ENCODE data around the gene ZNF789. TPM values are rescaled to one million over a fixed set of nuclear protein-coding genes. Genes with fewer than 3 reads are reported as not detected.
A peak's percentile ranks its signal among the peaks of the same experiment; 100 is the strongest.

The ZNF789 gene
- total RNA-seq, 1 donor from 2014 or later = 5.2 TPM

- no peak for DNase-seq (ENCODE audit: low read depth)
- peaks cover 5% of the 10 kb centered on the region for H3K36me3 ChIP-seq (ENCODE audit: control insufficient read depth, insufficient read depth, low read length)
Observed at GRCh38 chr7:99455874-99456273, 16.8 kb upstream of the ZNF789 start.

GRCh38 chr7:99456288-99456687, 16.4 kb upstream of the ZNF789 start:
- Histone ChIP-seq H3K36me3 (ENCODE audit: control insufficient read depth, insufficient read depth, low read length) (peaks cover 5% of the 10 kb centered on the region), H3K4me3 (ENCODE audit: low read depth, low read length) (no peak overlapping the region), H3K27me3 (ENCODE audit: control insufficient read depth, insufficient read depth, low read length) (no peaks in the 10 kb centered on the region)
- TF ChIP-seq, protein P1, sequence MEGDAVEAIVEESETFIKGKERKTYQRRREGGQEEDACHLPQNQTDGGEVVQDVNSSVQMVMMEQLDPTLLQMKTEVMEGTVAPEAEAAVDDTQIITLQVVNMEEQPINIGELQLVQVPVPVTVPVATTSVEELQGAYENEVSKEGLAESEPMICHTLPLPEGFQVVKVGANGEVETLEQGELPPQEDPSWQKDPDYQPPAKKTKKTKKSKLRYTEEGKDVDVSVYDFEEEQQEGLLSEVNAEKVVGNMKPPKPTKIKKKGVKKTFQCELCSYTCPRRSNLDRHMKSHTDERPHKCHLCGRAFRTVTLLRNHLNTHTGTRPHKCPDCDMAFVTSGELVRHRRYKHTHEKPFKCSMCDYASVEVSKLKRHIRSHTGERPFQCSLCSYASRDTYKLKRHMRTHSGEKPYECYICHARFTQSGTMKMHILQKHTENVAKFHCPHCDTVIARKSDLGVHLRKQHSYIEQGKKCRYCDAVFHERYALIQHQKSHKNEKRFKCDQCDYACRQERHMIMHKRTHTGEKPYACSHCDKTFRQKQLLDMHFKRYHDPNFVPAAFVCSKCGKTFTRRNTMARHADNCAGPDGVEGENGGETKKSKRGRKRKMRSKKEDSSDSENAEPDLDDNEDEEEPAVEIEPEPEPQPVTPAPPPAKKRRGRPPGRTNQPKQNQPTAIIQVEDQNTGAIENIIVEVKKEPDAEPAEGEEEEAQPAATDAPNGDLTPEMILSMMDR (IDR thresholded peaks at IDR 0.05; ENCODE audit: insufficient read depth, low read length, poor library complexity, severe bottlenecking) = no peak
- DNase-seq (ENCODE audit: low read depth) = no peak

More at GRCh38 chr7:99455874-99456273, 16.8 kb upstream of the ZNF789 start:
- Histone ChIP-seq H3K4me3 (ENCODE audit: low read depth, low read length) (no peak overlapping the region), H3K27me3 (ENCODE audit: control insufficient read depth, insufficient read depth, low read length) (no peaks in the 10 kb centered on the region)
- TF ChIP-seq, protein P1 (IDR thresholded peaks at IDR 0.05; ENCODE audit: insufficient read depth, low read length, poor library complexity, severe bottlenecking) = no peak

- Histone ChIP-seq H3K36me3 (ENCODE audit: control insufficient read depth, insufficient read depth, low read length) (peaks cover 5% of the 10 kb centered on the region), H3K27me3 (ENCODE audit: control insufficient read depth, insufficient read depth, low read length) (no peaks in the 10 kb centered on the region)
Observed at GRCh38 chr7:99457050-99457649, 15.5 kb upstream of the ZNF789 start.

GRCh38 chr7:99457650-99458493, 14.8 kb upstream of the ZNF789 start:
- peaks cover 7% of the 10 kb centered on the region for H3K36me3 ChIP-seq (ENCODE audit: control insufficient read depth, insufficient read depth, low read length)
- H3K4me3 ChIP-seq (ENCODE audit: low read depth, low read length) = no peak overlapping the region
- TF ChIP-seq, protein P1 (IDR thresholded peaks at IDR 0.05; ENCODE audit: insufficient read depth, low read length, poor library complexity, severe bottlenecking) = no peak
- no peak for DNase-seq (ENCODE audit: low read depth)
- no peaks in the 10 kb centered on the region for H3K27me3 ChIP-seq (ENCODE audit: control insufficient read depth, insufficient read depth, low read length)

More at GRCh38 chr7:99457050-99457649, 15.5 kb upstream of the ZNF789 start:
- TF ChIP-seq, protein P1 (IDR thresholded peaks at IDR 0.05; ENCODE audit: insufficient read depth, low read length, poor library complexity, severe bottlenecking) = no peak
- no peak for DNase-seq (ENCODE audit: low read depth)
- no peak overlapping the region for H3K4me3 ChIP-seq (ENCODE audit: low read depth, low read length)

DNA sequence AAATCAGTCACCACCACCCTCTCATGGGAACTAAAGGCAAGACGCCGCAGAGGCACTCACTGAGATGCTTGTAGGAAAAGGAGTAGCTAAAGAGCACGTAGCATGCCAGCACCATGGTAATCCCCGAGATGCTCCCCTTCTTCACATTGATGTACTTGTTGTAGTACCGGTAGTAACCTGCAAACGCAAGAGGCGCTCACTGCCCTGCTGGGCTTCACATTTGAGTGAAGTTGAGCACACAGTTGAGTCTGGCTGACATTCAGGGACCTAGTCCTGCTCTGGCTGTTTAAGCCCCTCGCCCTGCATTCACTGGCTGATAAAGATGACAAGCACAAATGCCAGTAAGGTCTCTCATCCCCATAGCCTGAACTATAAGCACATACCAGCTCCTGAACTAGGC, 13.6 kb upstream of the ZNF789 start:
- Histone ChIP-seq H3K27me3 (ENCODE audit: control insufficient read depth, insufficient read depth, low read length) (no peaks in the 10 kb centered on the region), H3K36me3 (ENCODE audit: control insufficient read depth, insufficient read depth, low read length) (peaks cover 7% of the 10 kb centered on the region), H3K4me3 (ENCODE audit: low read depth, low read length) (no peak overlapping the region)
- DNase-seq (ENCODE audit: low read depth) = no peak
- TF ChIP-seq, protein P1 (IDR thresholded peaks at IDR 0.05; ENCODE audit: insufficient read depth, low read length, poor library complexity, severe bottlenecking) = peak; percentile 46
